ENCODE measurements around the gene ASIC1.

ASIC1 gene

GRCh38 chr12:50132505-50133135 lies 75.2 kb downstream of the ASIC1 start:
- Mint-ChIP-seq H3K36me3 (ENCODE audit: low read depth) (peaks cover 59% of the 10 kb centered on the region), H3K4me1 (no peaks in the 10 kb centered on the region), H3K4me3 (no peak overlapping the region), H3K9me3 (no peaks in the 10 kb centered on the region), H3K27ac (peak overlapping the region; percentile 44), H3K27me3 (ENCODE audit: low read depth, poor library complexity) (no peaks in the 10 kb centered on the region)
- DNase-seq, result no peak
- peak; percentile 62 for TF ChIP-seq CTCF (IDR thresholded peaks at IDR 0.05)

Measured in nephron progenitor cell (in vitro differentiated cells).